ENCODE results near the gene CLEC4M. TPM values are rescaled to one million over a fixed set of nuclear protein-coding genes. Genes with fewer than 3 reads are reported as not detected.

The CLEC4M gene
- total RNA-seq, 1 donor from 2014 or later: 5.8 TPM

- no peaks in the 10 kb centered on the region for H3K36me3 ChIP-seq
- no peaks in the 10 kb centered on the region for H3K9me3 ChIP-seq
- no peak for TF ChIP-seq CTCF (IDR thresholded peaks at IDR 0.05)
- intact Hi-C loops (cut with DNase I): no loop called here
- H3K27ac ChIP-seq: no peak overlapping the region
- DNase-seq: no peak
- peak overlapping the region; percentile 3 for H3K4me3 ChIP-seq
- no peak for ATAC-seq
- H3K27me3 ChIP-seq (ENCODE audit: low read depth): no peaks in the 10 kb centered on the region
- no peaks in the 10 kb centered on the region for H3K4me1 ChIP-seq
Observed at GRCh38 chr19:7740682-7741054, 22.4 kb upstream of the CLEC4M start.

DNA sequence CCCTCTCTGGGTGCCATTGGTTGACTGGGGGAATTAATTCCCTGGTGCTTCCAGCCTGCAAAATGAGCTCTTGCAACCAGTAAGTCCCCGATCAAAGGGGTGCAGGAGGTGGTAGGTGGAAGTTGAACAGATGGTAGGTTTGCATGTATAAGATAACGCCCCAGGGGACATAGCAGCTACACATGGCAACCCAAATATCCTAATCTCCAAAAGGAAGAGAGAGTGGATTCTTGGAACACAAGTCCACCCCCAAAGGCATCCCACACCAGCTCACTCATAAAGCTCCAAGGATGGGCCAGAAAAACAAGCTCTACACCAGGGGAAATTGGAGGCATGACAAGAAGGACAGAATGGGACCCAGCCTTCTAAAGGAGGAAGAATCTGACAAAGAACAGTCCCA, 20.5 kb upstream of the CLEC4M start:
- Histone ChIP-seq H3K4me3 (no peak overlapping the region), H3K27me3 (ENCODE audit: low read depth) (peaks cover 4% of the 10 kb centered on the region), H3K36me3 (no peaks in the 10 kb centered on the region), H3K27ac (no peak overlapping the region), H3K9me3 (no peaks in the 10 kb centered on the region), H3K4me1 (no peaks in the 10 kb centered on the region)
- no peak for ATAC-seq
- no peak for DNase-seq
- intact Hi-C loops (cut with DNase I): no loop called here
- no peak for TF ChIP-seq CTCF (IDR thresholded peaks at IDR 0.05)

GRCh38 chr19:7742991-7743390, 20.1 kb upstream of the CLEC4M start:
- H3K9me3 ChIP-seq: no peaks in the 10 kb centered on the region
- no peak for TF ChIP-seq CTCF (IDR thresholded peaks at IDR 0.05)
- no peaks in the 10 kb centered on the region for H3K4me1 ChIP-seq
- ATAC-seq (no peak), DNase-seq (no peak)
- intact Hi-C loops (cut with DNase I): no loop called here
- H3K27ac ChIP-seq: no peak overlapping the region
- no peaks in the 10 kb centered on the region for H3K36me3 ChIP-seq
- no peak overlapping the region for H3K4me3 ChIP-seq
- H3K27me3 ChIP-seq (ENCODE audit: low read depth): peaks cover 4% of the 10 kb centered on the region

DNA sequence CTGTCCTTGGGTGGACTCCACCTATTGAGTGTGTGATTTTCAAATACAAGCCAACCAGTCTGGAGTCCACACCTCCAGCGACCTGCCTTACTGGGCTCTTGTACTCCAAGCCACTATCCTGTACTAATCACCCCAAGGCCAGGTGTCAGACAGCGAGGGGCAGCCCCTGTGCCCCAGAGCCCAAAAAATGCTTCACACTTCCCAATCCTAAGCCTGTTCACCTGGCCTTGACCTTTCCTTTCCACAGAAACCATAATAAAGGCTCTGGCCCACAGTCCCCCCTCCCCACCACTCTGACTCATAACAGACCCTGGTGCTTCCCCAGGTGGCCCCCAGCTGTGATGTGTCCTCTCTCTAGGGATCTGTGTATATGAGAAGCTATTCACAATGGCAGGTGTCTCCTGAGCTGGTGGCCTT, 19.6 kb upstream of the CLEC4M start:
- H3K4me3 ChIP-seq: no peak overlapping the region
- no peaks in the 10 kb centered on the region for H3K9me3 ChIP-seq
- no peaks in the 10 kb centered on the region for H3K36me3 ChIP-seq
- intact Hi-C loops (cut with DNase I): no loop called here
- no peak overlapping the region for H3K27ac ChIP-seq
- TF ChIP-seq CTCF (IDR thresholded peaks at IDR 0.05): no peak
- H3K27me3 ChIP-seq (ENCODE audit: low read depth): peaks cover 4% of the 10 kb centered on the region
- no peak for DNase-seq
- no peaks in the 10 kb centered on the region for H3K4me1 ChIP-seq
- ATAC-seq: no peak

GRCh38 chr19:7744199-7744786, 18.8 kb upstream of the CLEC4M start:
- TF ChIP-seq CTCF (IDR thresholded peaks at IDR 0.05): no peak
- no peak for ATAC-seq
- intact Hi-C loops (cut with DNase I): no loop called here
- Histone ChIP-seq H3K36me3 (no peaks in the 10 kb centered on the region), H3K27ac (no peak overlapping the region), H3K4me1 (no peaks in the 10 kb centered on the region), H3K4me3 (no peak overlapping the region), H3K9me3 (no peaks in the 10 kb centered on the region), H3K27me3 (ENCODE audit: low read depth) (peaks cover 4% of the 10 kb centered on the region)
- no peak for DNase-seq

All from lower lobe of right lung (tissue), 2 donors.